ENCODE data around the gene SRRM4. TPM values are rescaled to one million over a fixed set of nuclear protein-coding genes. Genes with fewer than 3 reads are reported as not detected.

Gene SRRM4
- total RNA-seq, 3 donors from 2014 or later = 0.32 TPM; not detected in 2

- H3K4me1 ChIP-seq (ENCODE audit: low read depth) = no peaks in the 10 kb centered on the region
- no peak for DNase-seq
- no peaks in the 10 kb centered on the region for H3K9me3 ChIP-seq
- H3K4me3 ChIP-seq = no peak overlapping the region
- no peaks in the 10 kb centered on the region for H3K36me3 ChIP-seq (ENCODE audit: low read depth)
- no peak for TF ChIP-seq CTCF (IDR thresholded peaks at IDR 0.05)
- intact Hi-C loops (cut with DNase I, micrococcal nuclease) = no loop called here
- no peak for ATAC-seq
Observed at GRCh38 chr12:119171691-119172425, 190.5 kb downstream of the SRRM4 start.

- no peak overlapping the region for H3K4me3 ChIP-seq
- ATAC-seq (no peak), DNase-seq (no peak)
- no peaks in the 10 kb centered on the region for H3K9me3 ChIP-seq
- intact Hi-C loops (cut with DNase I, micrococcal nuclease) = no loop called here
- no peak for TF ChIP-seq CTCF (IDR thresholded peaks at IDR 0.05)
- H3K4me1 ChIP-seq (ENCODE audit: low read depth) = peaks cover 2% of the 10 kb centered on the region
- no peaks in the 10 kb centered on the region for H3K36me3 ChIP-seq (ENCODE audit: low read depth)
Observed at GRCh38 chr12:119175081-119175480, 193.7 kb downstream of the SRRM4 start.

GRCh38 chr12:119176267-119177055 lies 195.1 kb downstream of the SRRM4 start:
- Histone ChIP-seq H3K36me3 (ENCODE audit: low read depth) (no peaks in the 10 kb centered on the region), H3K9me3 (no peaks in the 10 kb centered on the region), H3K4me1 (ENCODE audit: low read depth) (peaks cover 2% of the 10 kb centered on the region), H3K4me3 (no peak overlapping the region)
- no peak for TF ChIP-seq CTCF (IDR thresholded peaks at IDR 0.05)
- intact Hi-C loops (cut with DNase I, micrococcal nuclease) = no loop called here
- ATAC-seq (peak; percentile 68), DNase-seq (peak; percentile 58 to 81 (median 67))

GRCh38 chr12:119177056-119177325 lies 195.7 kb downstream of the SRRM4 start:
- no peak for ATAC-seq
- intact Hi-C loops (cut with DNase I, micrococcal nuclease) = no loop called here
- H3K4me3 ChIP-seq = no peak overlapping the region
- no peaks in the 10 kb centered on the region for H3K36me3 ChIP-seq (ENCODE audit: low read depth)
- TF ChIP-seq CTCF (IDR thresholded peaks at IDR 0.05) = no peak
- H3K4me1 ChIP-seq (ENCODE audit: low read depth) = peaks cover 2% of the 10 kb centered on the region
- H3K9me3 ChIP-seq = no peaks in the 10 kb centered on the region
- no peak for DNase-seq

GRCh38 chr12:119177724-119178380 lies 196.5 kb downstream of the SRRM4 start:
- intact Hi-C loops (cut with DNase I, micrococcal nuclease) = no loop called here
- H3K9me3 ChIP-seq = no peaks in the 10 kb centered on the region
- no peak for DNase-seq
- no peak overlapping the region for H3K4me3 ChIP-seq
- no peak for ATAC-seq
- no peaks in the 10 kb centered on the region for H3K36me3 ChIP-seq (ENCODE audit: low read depth)
- H3K4me1 ChIP-seq (ENCODE audit: low read depth) = peaks cover 2% of the 10 kb centered on the region
- no peak for TF ChIP-seq CTCF (IDR thresholded peaks at IDR 0.05)
